NB4 (cell line): Measurements from ENCODE around the gene UBTD2.

Source experiments
- CTCF ChIP-seq: IDR thresholded peaks from one replicate; pipeline ENCODE4 v1.5.1; 2012; ENCODE audit warnings: low read depth, low read length
- MAX ChIP-seq: IDR thresholded peaks from 2 replicates; pipeline ENCODE4 v1.6.1; 2011; ENCODE audit warnings: low read depth, low read length
- POLR2A ChIP-seq: IDR thresholded peaks from 2 replicates; pipeline ENCODE4 v1.6.1; 2011; ENCODE audit warnings: mild to moderate bottlenecking; ENCODE audit not compliant: insufficient read length; ENCODE audit errors: extremely low read depth

GRCh38 chr5:172235132-172235780, 48.3 kb downstream of the UBTD2 start:
- TF ChIP-seq POLR2A = no peak
- no peak for TF ChIP-seq CTCF
- no peak for TF ChIP-seq MAX
